ENCODE measurements around the gene CRYM.

Gene CRYM

GRCh38 chr16:21285314-21285713 is 7.2 kb upstream of the CRYM start:
- in situ Hi-C loops (cut with MboI; ENCODE audit: low sequenced_read_pairs, unreplicated experiment), result no loop called here
- no peak for TF ChIP-seq CTCF (IDR thresholded peaks at IDR 0.05; ENCODE audit: borderline replicate concordance, control extremely low read depth, extremely low read depth, insufficient read depth, missing control alignments)
- DNase-seq (ENCODE audit: low spot score), result no peak

GRCh38 chr16:21284414-21284813 is 6.3 kb upstream of the CRYM start:
- in situ Hi-C loops (cut with MboI; ENCODE audit: low sequenced_read_pairs, unreplicated experiment), result no loop called here
- no peak for TF ChIP-seq CTCF (IDR thresholded peaks at IDR 0.05; ENCODE audit: borderline replicate concordance, control extremely low read depth, extremely low read depth, insufficient read depth, missing control alignments)
- no peak for DNase-seq (ENCODE audit: low spot score)

- in situ Hi-C loops (cut with MboI; ENCODE audit: low sequenced_read_pairs, unreplicated experiment), result no loop called here
- TF ChIP-seq CTCF (IDR thresholded peaks at IDR 0.05; ENCODE audit: borderline replicate concordance, control extremely low read depth, extremely low read depth, insufficient read depth, missing control alignments), result peak; percentile 19
- DNase-seq (ENCODE audit: low spot score), result peak; percentile 45
Measured at GRCh38 chr16:21283521-21284289, 5.6 kb upstream of the CRYM start.

- in situ Hi-C loops (cut with MboI; ENCODE audit: low sequenced_read_pairs, unreplicated experiment), result no loop called here
- no peak for TF ChIP-seq CTCF (IDR thresholded peaks at IDR 0.05; ENCODE audit: borderline replicate concordance, control extremely low read depth, extremely low read depth, insufficient read depth, missing control alignments)
- no peak for DNase-seq (ENCODE audit: low spot score)
Measured at GRCh38 chr16:21281698-21282389, 3.8 kb upstream of the CRYM start.

GRCh38 chr16:21279501-21279900 is 1.4 kb upstream of the CRYM start:
- in situ Hi-C loops (cut with MboI; ENCODE audit: low sequenced_read_pairs, unreplicated experiment), result no loop called here

More at GRCh38 chr16:21279501-21279900, 1.4 kb upstream of the CRYM start:
- DNase-seq (ENCODE audit: low spot score), result no peak
- no peak for TF ChIP-seq CTCF (IDR thresholded peaks at IDR 0.05; ENCODE audit: borderline replicate concordance, control extremely low read depth, extremely low read depth, insufficient read depth, missing control alignments)

All from GM13976 (cell line).